ENCODE results near the gene AICDA.

GRCh38 chr12:8559676-8560075 lies 53.0 kb downstream of the AICDA start:
- no peak for TF ChIP-seq CTCF (IDR thresholded peaks at IDR 0.05)
- TF ChIP-seq POLR2AphosphoS5 (IDR thresholded peaks at IDR 0.05; ENCODE audit: low read depth, low read length), result no peak

Data from Panc1 (cell line).